ENCODE data around the gene PROX1.

- TF ChIP-seq, protein P1, sequence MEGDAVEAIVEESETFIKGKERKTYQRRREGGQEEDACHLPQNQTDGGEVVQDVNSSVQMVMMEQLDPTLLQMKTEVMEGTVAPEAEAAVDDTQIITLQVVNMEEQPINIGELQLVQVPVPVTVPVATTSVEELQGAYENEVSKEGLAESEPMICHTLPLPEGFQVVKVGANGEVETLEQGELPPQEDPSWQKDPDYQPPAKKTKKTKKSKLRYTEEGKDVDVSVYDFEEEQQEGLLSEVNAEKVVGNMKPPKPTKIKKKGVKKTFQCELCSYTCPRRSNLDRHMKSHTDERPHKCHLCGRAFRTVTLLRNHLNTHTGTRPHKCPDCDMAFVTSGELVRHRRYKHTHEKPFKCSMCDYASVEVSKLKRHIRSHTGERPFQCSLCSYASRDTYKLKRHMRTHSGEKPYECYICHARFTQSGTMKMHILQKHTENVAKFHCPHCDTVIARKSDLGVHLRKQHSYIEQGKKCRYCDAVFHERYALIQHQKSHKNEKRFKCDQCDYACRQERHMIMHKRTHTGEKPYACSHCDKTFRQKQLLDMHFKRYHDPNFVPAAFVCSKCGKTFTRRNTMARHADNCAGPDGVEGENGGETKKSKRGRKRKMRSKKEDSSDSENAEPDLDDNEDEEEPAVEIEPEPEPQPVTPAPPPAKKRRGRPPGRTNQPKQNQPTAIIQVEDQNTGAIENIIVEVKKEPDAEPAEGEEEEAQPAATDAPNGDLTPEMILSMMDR (optimal IDR thresholded peaks at IDR 0.05 in 1 of 3, IDR thresholded peaks at IDR 0.05 in 1 of 3, conservative IDR thresholded peaks at IDR 0.05 in 1 of 3; ENCODE audit: extremely low read depth in 1 of 3, insufficient read depth in 2 of 3, low read length in 3 of 3): no peak
- TF ChIP-seq EZH2 (IDR thresholded peaks at IDR 0.05; ENCODE audit: low read length): no peak
Observed at GRCh38 chr1:214012418-214012817, 24.6 kb downstream of the PROX1 start.

All from keratinocyte (primary cell).